ENCODE measurements around the gene CCNG2. TPM values are rescaled to one million over a fixed set of nuclear protein-coding genes. Genes with fewer than 3 reads are reported as not detected.

The CCNG2 gene
- total and polyA plus RNA-seq, 2 of the 4 experiments (the other 2 are of a cell fraction): 11.3 to 14.9 TPM

DNA sequence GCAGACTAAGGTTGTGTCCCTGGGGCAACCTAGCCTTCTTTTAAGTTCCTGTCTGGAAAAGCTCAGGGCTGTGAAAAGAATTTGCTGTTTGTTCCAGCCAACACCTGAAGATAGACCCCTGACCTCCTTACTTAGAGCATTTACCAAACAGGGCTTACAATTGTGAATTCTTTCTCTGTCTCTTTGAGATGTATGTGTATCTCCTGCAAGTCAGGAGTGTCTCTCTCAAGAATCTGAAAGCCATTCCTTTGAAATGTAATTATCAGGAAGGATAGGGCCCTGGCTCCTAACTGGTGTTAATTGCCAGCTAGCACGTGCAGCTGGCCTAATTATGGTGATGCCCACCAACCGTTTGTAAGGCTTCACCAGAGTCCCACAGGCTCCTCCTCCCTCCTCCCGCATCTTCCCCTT lies 18.2 kb downstream of the CCNG2 start:
- ATAC-seq (ENCODE audit: low read depth) (no peak), DNase-seq (no peak)
- Histone ChIP-seq H3K4me1 (ENCODE audit: control insufficient read depth, insufficient read depth, low read length) (peaks cover 10% of the 10 kb centered on the region), H2AK5ac (ENCODE audit: low read depth, low read length) (no peak overlapping the region), H3K27me3 (ENCODE audit: control insufficient read depth, insufficient read depth, low read length) (peaks cover 52% of the 10 kb centered on the region), H3K4ac (ENCODE audit: low read depth, low read length) (no peak overlapping the region), H4K20me1 (ENCODE audit: insufficient read depth, low read length) (peaks cover 5% of the 10 kb centered on the region; the same call in 1 of the 2 replicates), H3K27ac (ENCODE audit: insufficient read depth, low read length) (no peak overlapping the region), H2BK5ac (ENCODE audit: low read depth, low read length, poor library complexity, severe bottlenecking) (no peak overlapping the region), H2BK120ac (ENCODE audit: low read depth, low read length) (no peak overlapping the region), H3K4me2 (ENCODE audit: low read depth, low read length) (no peak overlapping the region), H3K23ac (ENCODE audit: low read depth, low read length) (no peak overlapping the region), H3K9me3 (ENCODE audit: control insufficient read depth, insufficient read depth, low read length) (no peaks in the 10 kb centered on the region), H4K91ac (ENCODE audit: insufficient read depth, low read depth, low read length) (no peak overlapping the region), H3K9ac (ENCODE audit: low read depth, low read length) (no peak overlapping the region), H3K18ac (ENCODE audit: low read depth, low read length) (no peak overlapping the region), H2AFZ (replicated peaks; ENCODE audit: low read length, poor library complexity) (no peak overlapping the region), H3K14ac (replicated peaks; ENCODE audit: low read depth, low read length) (no peak overlapping the region), H2BK20ac (ENCODE audit: low read depth, low read length) (no peak overlapping the region), H3K56ac (ENCODE audit: extremely low read depth, insufficient read depth, low read length) (no peak overlapping the region), H4K5ac (ENCODE audit: low read depth, low read length) (no peak overlapping the region), H4K8ac (ENCODE audit: low read depth in 2 of 2, low read length in 2 of 2) (no peak overlapping the region), H3K36me3 (ENCODE audit: control insufficient read depth, insufficient read depth, low read length) (peaks cover 6% of the 10 kb centered on the region; the same call in 1 of the 2 replicates), H2BK15ac (ENCODE audit: low read depth, low read length) (no peak overlapping the region), H2AK9ac (replicated peaks; ENCODE audit: low read depth, low read length, poor library complexity) (no peak overlapping the region), H3K79me1 (ENCODE audit: low read depth in 1 of 2, low read length in 2 of 2) (0 out of 4 replicates have a peak, but pooled peaks cover 0 to 4% of the 10 kb centered on the region in 2 experiments), H3K4me3 (ENCODE audit: insufficient read depth, low read depth, low read length) (no peak overlapping the region), H3K9me1 (ENCODE audit: insufficient read depth, low read length) (peaks cover 7% of the 10 kb centered on the region)
- BruUV-seq (replicated peaks): no TSS peak
- ChIA-PET POLR2A (ENCODE audit: unreplicated experiment) (no interaction called here), CTCF (interaction anchor here (1.3 kb wide), 1 partner anchor 28 kb away, joined by 3 read pairs; no protein-coding TSS in a partner anchor)
- in situ Hi-C loops (cut with MboI; ENCODE audit: low sequenced_read_pairs): no loop called here
- intact Hi-C loops (cut with micrococcal nuclease): no loop called here
- dilution Hi-C loops (cut with HindIII; ENCODE audit: low sequenced_read_pairs, unreplicated experiment): no loop called here
- WGBS, 2 experiments (ENCODE audit: extremely low coverage in 2 of 2, insufficient read length in 1 of 2): 79% methylated on average over 2 of the region's 3 CpGs; no CpG with 5 or more reads in 1 of the 2 experiments
- no peak for TF ChIP-seq MAFK (IDR thresholded peaks at IDR 0.05; ENCODE audit: low read depth, low read length)
- no peak for TF ChIP-seq CEBPB (IDR thresholded peaks at IDR 0.05; ENCODE audit: low read depth, low read length)
- no peak for TF ChIP-seq NFE2L2 (IDR thresholded peaks at IDR 0.05; ENCODE audit: low read depth, low read length)
- no peak for TF ChIP-seq RCOR1 (IDR thresholded peaks at IDR 0.05; ENCODE audit: insufficient replicate concordance, low read length)
- TF ChIP-seq, protein P1, sequence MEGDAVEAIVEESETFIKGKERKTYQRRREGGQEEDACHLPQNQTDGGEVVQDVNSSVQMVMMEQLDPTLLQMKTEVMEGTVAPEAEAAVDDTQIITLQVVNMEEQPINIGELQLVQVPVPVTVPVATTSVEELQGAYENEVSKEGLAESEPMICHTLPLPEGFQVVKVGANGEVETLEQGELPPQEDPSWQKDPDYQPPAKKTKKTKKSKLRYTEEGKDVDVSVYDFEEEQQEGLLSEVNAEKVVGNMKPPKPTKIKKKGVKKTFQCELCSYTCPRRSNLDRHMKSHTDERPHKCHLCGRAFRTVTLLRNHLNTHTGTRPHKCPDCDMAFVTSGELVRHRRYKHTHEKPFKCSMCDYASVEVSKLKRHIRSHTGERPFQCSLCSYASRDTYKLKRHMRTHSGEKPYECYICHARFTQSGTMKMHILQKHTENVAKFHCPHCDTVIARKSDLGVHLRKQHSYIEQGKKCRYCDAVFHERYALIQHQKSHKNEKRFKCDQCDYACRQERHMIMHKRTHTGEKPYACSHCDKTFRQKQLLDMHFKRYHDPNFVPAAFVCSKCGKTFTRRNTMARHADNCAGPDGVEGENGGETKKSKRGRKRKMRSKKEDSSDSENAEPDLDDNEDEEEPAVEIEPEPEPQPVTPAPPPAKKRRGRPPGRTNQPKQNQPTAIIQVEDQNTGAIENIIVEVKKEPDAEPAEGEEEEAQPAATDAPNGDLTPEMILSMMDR (conservative IDR thresholded peaks at IDR 0.05; ENCODE audit: low read depth, low read length): no peak
- no peak for TF ChIP-seq SMC3 (IDR thresholded peaks at IDR 0.05; ENCODE audit: low read depth, low read length)
- TF ChIP-seq MAZ (IDR thresholded peaks at IDR 0.05; ENCODE audit: borderline replicate concordance, low read depth, low read length): no peak
- no peak for TF ChIP-seq RAD21 (IDR thresholded peaks at IDR 0.05; ENCODE audit: low read length)
- TF ChIP-seq BHLHE40 (IDR thresholded peaks at IDR 0.05; ENCODE audit: low read depth, low read length): no peak
- TF ChIP-seq ELK1 (IDR thresholded peaks at IDR 0.05; ENCODE audit: borderline replicate concordance, low read depth, low read length): no peak
- TF ChIP-seq POLR2A (IDR thresholded peaks at IDR 0.05; ENCODE audit: low read depth, low read length): no peak
- no peak for TF ChIP-seq RFX5 (IDR thresholded peaks at IDR 0.05; ENCODE audit: low read depth, low read length)
- no peak for TF ChIP-seq FOS (IDR thresholded peaks at IDR 0.05; ENCODE audit: low read depth, low read length)
- no peak for TF ChIP-seq CHD1 (IDR thresholded peaks at IDR 0.05; ENCODE audit: low read depth, low read length)
- TF ChIP-seq MXI1 (IDR thresholded peaks at IDR 0.05; ENCODE audit: borderline replicate concordance, low read depth, low read length): no peak
- TF ChIP-seq, protein P2, sequence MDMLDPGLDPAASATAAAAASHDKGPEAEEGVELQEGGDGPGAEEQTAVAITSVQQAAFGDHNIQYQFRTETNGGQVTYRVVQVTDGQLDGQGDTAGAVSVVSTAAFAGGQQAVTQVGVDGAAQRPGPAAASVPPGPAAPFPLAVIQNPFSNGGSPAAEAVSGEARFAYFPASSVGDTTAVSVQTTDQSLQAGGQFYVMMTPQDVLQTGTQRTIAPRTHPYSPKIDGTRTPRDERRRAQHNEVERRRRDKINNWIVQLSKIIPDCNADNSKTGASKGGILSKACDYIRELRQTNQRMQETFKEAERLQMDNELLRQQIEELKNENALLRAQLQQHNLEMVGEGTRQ (IDR thresholded peaks at IDR 0.05; ENCODE audit: low read depth, low read length): no peak

Measured in IMR-90 (cell line).